K562 (cell line): ENCODE data around the gene METTL25B. TPM values are rescaled to one million over a fixed set of nuclear protein-coding genes. Genes with fewer than 3 reads are reported as not detected.

Experiments used
- ATF4 ChIP-seq: fragments of 450-650 bp; formaldehyde crosslinking; IDR thresholded peaks from 2 replicates; pipeline ENCODE4 v1.4.0; 2022; ENCODE audit warnings: mild to moderate bottlenecking, moderate library complexity
- CBX2 ChIP-seq: fragments of 200-600 bp; sonication (generic); IDR thresholded peaks from one replicate; pipeline ENCODE4 v1.6.1; 2012; ENCODE audit warnings: mild to moderate bottlenecking, low read length, inconsistent platforms; ENCODE audit not compliant: insufficient read depth, poor library complexity, severe bottlenecking
- CBX5 ChIP-seq: IDR thresholded peaks from 2 replicates; pipeline ENCODE4 v1.6.1; 2014; ENCODE audit warnings: low read depth, borderline replicate concordance
- E2F8 ChIP-seq: fragments of 450-650 bp; IDR thresholded peaks from 2 replicates; pipeline ENCODE4 v1.7.1; 2018; ENCODE audit warnings: mild to moderate bottlenecking, low read depth; ENCODE audit not compliant: partially characterized antibody
- ETS2 ChIP-seq: IDR thresholded peaks from 2 replicates; pipeline ENCODE4 v1.6.1; 2016; ENCODE audit warnings: borderline replicate concordance, missing genetic modification characterization, mild to moderate bottlenecking, moderate library complexity, missing compliant biosample characterization; ENCODE audit not compliant: poor library complexity, severe bottlenecking
- GTF2F1 ChIP-seq: IDR thresholded peaks from 2 replicates; pipeline ENCODE4 v1.6.1; 2011; ENCODE audit warnings: low read depth, low read length, improper control_type of control experiment
- HMGN3 ChIP-seq: IDR thresholded peaks from 2 replicates; pipeline ENCODE4 v1.6.1; 2011; ENCODE audit warnings: borderline replicate concordance, low read depth, mild to moderate bottlenecking, mixed read lengths, low read length; ENCODE audit not compliant: insufficient read length; ENCODE audit errors: extremely low read depth
- NCOA4 ChIP-seq: fragments of 450-650 bp; IDR thresholded peaks from 2 replicates; pipeline ENCODE4 v1.6.1; 2018; ENCODE audit warnings: mild to moderate bottlenecking; ENCODE audit not compliant: partially characterized antibody
- PURB ChIP-seq: sonication (generic); formaldehyde crosslinking; IDR thresholded peaks from 2 replicates; pipeline ENCODE4 v1.9.0; 2021; ENCODE audit warnings: low read depth, mild to moderate bottlenecking, missing genetic modification reagents
- SMAD1 ChIP-seq: fragments of 150-350 bp; IDR thresholded peaks from 2 replicates; pipeline ENCODE4 v1.6.1; 2014; ENCODE audit warnings: low read length, low read depth; ENCODE audit not compliant: partially characterized antibody
- SMAD4 ChIP-seq: fragments of 250-450 bp; sonication (Bioruptor Pico); conservative IDR thresholded peaks from 2 replicates; pipeline ENCODE4 v1.8.0; 2021; ENCODE audit warnings: inconsistent platforms, mild to moderate bottlenecking, moderate library complexity
- SP1 ChIP-seq: sonication (generic); formaldehyde crosslinking; IDR thresholded peaks from 2 replicates; pipeline ENCODE4 v1.8.1; 2022; ENCODE audit warnings: mild to moderate bottlenecking, missing genetic modification reagents
- SPI1 ChIP-seq: IDR thresholded peaks from 2 replicates; pipeline ENCODE4 v1.6.1; 2011; ENCODE audit warnings: low read depth, low read length, control low read depth, borderline replicate concordance
- TFAP4 ChIP-seq: sonication (generic); formaldehyde crosslinking; IDR thresholded peaks from 2 replicates; pipeline ENCODE4 v1.8.0; 2022; ENCODE audit warnings: missing genetic modification reagents, mild to moderate bottlenecking, moderate library complexity, borderline replicate concordance
- ZBTB49 ChIP-seq: sonication (generic); formaldehyde crosslinking; IDR thresholded peaks from 2 replicates; pipeline ENCODE4 v1.8.0; 2022; ENCODE audit warnings: missing genetic modification reagents, mild to moderate bottlenecking, borderline replicate concordance
- ZNF197 ChIP-seq: fragments of 200-800 bp; sonication (Bioruptor generic); IDR thresholded peaks from 2 replicates; pipeline ENCODE4 v1.6.1; 2016; ENCODE audit warnings: low read depth, missing genetic modification characterization, missing compliant biosample characterization
- ZSCAN29 ChIP-seq: fragments of 450-650 bp; IDR thresholded peaks from 2 replicates; pipeline ENCODE4 v1.6.1; 2017
- polyA plus RNA-seq, 8 experiments: library from polyadenylated mRNA; depleted of rRNA in 4 of 8; stranded (reverse) in 5 of 8; unstranded in 3 of 8; fragments of >200 nt; fragmentation: Nextera tagmentation in 2 of 8; fragmentation: Illumina TruSeq in 1 of 8; extraction: Ambion mirVana in 2 of 8; extraction: Trizol in 1 of 8; gene quantifications; 2 replicates each; pipeline versions ENCODE4 v1.2.1 to v1.2.3, GENCODE V29; 2011 to 2014; ENCODE audit warnings: inconsistent platforms in 1 of 8, missing spikeins in 1 of 8
- total RNA-seq, 7 experiments: library from RNA; depleted of rRNA in 6 of 7; stranded (reverse); fragments of >200 nt in 6 of 7; fragmentation: Illumina TruSeq in 2 of 7; extraction: Trizol in 2 of 7; gene quantifications; 2 replicates each; pipeline versions ENCODE4 v1.2.1 to v1.2.3, GENCODE V29; 2011 to 2021; ENCODE audit warnings: low replicate concordance in 1 of 7

The METTL25B gene
- total and polyA plus RNA-seq, 9 of the 15 experiments (the other 6 are each of a cell fraction or from before 2014, with no cell fraction given): 7.7 to 48.3 (median 33.1) TPM

- TF ChIP-seq SMAD4 (CRISPR knock-in tag): no peak
- TF ChIP-seq SMAD1: no peak
- TF ChIP-seq NCOA4: peak; percentile 41
- no peak for TF ChIP-seq CBX2
- TF ChIP-seq HMGN3: no peak
- TF ChIP-seq E2F8: peak; percentile 83
- no peak for TF ChIP-seq ETS2
- TF ChIP-seq TFAP4 (CRISPR knock-in tag): no peak; the same call in none of the 2 replicates
- TF ChIP-seq ZBTB49 (CRISPR knock-in tag): no peak
- TF ChIP-seq ZNF197 (CRISPR knock-in tag): no peak
- TF ChIP-seq GTF2F1: 0 out of 2 replicates have a peak, but pooled peaks have one; percentile 55
- TF ChIP-seq SP1 (CRISPR knock-in tag): peak; percentile 97
- TF ChIP-seq PURB (CRISPR knock-in tag): no peak
- TF ChIP-seq ATF4: no peak
- no peak for TF ChIP-seq CBX5
- no peak for TF ChIP-seq ZSCAN29
- peak; percentile 91 for TF ChIP-seq SPI1
Observed at GRCh38 chr1:156728599-156729462, 562 bp downstream of the METTL25B start, which contains the start of gene ISG20L2 (continued).
